GM19025 (cell line): ENCODE measurements around the gene TNIK.
"Not testable (repeated sequence)": the region's sequence is repeated elsewhere in the genome, so short reads cannot be mapped to it uniquely, and the experiment has no call there.

ENCODE experiments used
- ATAC-seq: cut with Tn5 transposase; IDR thresholded peaks from one replicate; pipeline ENCODE4 v1.9.1; 2021; ENCODE audit warnings: mild to moderate bottlenecking, low read depth, moderate library complexity; ENCODE audit not compliant: unreplicated experiment

The TNIK gene

DNA sequence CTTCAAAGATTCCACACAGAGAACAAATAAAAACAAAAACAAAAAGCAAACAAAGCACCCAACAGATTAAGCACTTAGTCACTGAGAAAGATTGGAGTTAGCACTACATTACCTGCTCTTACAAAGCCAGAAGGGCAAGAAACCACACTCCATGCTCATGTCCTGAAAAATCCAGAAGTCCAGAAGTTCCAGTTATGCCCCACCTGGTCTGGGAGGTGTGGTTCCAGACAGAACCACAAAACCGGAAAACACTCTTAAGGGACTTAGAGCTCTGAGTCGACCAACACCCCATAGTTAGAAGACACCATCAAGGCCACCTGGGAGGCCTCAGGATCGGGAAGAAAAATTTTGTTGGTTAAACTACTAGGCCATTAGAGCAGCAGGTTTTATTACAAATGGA is 88.9 kb downstream of the TNIK start:
- no peak for ATAC-seq

GRCh38 chr3:171369156-171369555 is 91.0 kb downstream of the TNIK start:
- no peak for ATAC-seq

GRCh38 chr3:171366738-171367137 is 93.5 kb downstream of the TNIK start:
- ATAC-seq = not testable (repeated sequence)

DNA sequence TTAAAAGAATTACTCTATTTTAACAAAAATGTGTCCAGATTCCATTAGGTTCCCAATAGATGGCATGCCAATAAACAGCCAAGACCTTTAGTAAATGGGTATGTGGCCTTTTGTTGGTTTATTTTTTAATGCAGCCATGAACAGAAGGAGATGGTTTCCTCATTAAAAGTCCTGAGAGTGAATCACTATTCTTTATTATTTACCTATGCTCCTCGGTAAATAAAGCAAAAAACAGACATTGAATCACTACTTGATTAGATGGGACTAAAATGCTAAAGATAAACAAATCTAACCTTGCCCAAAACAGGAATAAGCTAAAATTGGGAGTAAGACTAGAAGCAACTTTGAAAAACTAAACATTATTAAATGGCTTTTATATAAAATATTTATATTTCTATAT is 94.2 kb downstream of the TNIK start:
- ATAC-seq = no peak

- no peak for ATAC-seq
Observed at GRCh38 chr3:171365489-171365888, 94.7 kb downstream of the TNIK start.

DNA sequence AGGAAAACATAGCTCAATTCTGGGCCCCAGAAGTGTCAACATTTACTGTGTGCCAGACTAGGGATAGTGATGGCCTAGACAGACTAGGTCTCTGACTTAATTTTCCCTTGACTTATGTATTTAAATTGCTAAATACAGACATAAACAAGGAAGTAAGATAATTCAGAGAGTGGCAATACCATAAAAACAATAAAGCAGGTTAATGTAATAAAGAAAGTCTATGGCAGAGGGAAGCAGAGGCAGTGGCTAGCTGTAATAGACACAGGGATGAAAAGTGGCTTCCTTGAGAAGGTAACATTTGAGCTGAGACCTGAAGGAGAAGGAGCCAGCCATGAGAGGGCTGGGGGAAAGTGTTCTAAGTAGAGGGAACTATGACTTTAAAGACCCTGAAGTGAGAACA is 95.7 kb downstream of the TNIK start:
- no peak for ATAC-seq

DNA sequence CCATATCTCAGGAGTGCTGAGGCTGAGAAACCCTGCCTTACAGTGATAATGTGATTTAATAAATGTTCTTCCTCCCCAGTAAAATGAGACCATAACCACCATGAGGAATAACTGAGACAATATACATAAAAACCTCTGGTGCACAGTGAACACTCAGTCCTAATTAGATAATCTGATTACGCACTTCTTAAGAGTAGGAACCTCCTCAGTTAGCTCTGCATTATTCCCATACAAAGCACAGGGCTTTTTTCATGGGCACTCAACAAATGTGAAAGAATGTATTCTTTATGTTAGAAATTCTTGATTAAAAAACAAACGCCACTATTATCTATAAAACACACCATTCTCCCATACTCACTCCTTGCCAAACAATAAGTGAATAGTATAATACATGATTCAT is 97.0 kb downstream of the TNIK start:
- no peak for ATAC-seq

GRCh38 chr3:171362575-171362974 is 97.6 kb downstream of the TNIK start:
- no peak for ATAC-seq

DNA sequence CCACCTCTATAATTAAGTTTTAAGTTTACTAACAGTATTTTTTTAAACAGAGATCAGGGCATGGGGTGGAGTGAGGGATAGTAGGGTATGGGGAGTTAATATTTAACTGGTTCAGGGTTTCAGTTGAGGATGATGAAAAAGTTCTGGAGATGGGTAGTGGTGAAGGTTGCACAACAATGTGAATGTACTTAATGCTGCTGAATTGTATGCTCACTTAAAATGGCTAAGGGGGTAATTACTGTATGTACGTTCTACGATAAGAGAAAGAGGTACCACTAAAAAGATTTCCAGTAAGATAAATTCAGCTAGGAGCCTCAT is 101.4 kb downstream of the TNIK start:
- ATAC-seq = no peak

- ATAC-seq = no peak
Observed at GRCh38 chr3:171358181-171358880, 101.9 kb downstream of the TNIK start.

DNA sequence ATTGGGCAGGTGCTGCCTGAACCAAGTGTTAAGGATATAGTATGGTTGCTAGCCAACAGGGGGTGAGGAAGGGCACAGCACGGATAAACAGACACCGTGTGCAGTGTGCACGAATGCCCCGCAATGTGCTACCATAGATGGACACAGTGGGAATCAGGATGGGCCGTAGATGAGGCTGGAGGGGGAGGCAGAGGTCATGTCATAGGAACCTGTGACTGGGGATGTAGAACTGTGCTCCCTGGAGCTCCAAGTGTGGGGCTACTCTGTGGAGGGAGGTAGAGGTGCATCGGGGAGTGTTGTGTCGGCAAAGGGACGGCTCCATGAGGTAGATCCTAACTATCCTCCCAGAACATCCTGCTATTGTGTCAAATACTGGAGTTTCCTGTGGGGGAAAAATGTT is 102.5 kb downstream of the TNIK start:
- ATAC-seq = no peak

GRCh38 chr3:171356251-171356650 is 104.0 kb downstream of the TNIK start:
- ATAC-seq = no peak

GRCh38 chr3:171354706-171355582 is 105.3 kb downstream of the TNIK start:
- no peak for ATAC-seq

GRCh38 chr3:171354049-171354705 is 106.0 kb downstream of the TNIK start:
- ATAC-seq = no peak

DNA sequence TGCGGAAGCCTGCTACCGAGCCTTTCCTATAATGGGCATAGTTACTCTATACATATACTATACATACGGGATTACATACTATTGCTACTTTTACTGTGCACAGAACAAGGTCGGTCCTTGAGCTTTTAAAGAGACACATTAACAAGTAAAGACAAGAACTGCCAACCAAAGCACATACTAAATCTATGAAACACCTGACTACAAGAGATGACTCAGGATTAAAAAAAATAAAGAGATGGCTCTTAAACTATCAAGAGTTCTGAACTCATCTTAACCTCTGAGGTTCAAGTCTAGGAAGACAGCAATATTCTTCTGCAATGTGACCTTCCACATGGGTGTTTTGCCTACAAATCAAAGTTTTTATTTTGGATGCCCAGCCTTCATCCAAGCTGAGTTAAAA is 106.8 kb downstream of the TNIK start:
- ATAC-seq = no peak

GRCh38 chr3:171352387-171352935 is 107.7 kb downstream of the TNIK start:
- no peak for ATAC-seq

- ATAC-seq = no peak
Observed at GRCh38 chr3:171351676-171352075, 108.5 kb downstream of the TNIK start.

GRCh38 chr3:171350364-171350763 is 109.8 kb downstream of the TNIK start:
- no peak for ATAC-seq

DNA sequence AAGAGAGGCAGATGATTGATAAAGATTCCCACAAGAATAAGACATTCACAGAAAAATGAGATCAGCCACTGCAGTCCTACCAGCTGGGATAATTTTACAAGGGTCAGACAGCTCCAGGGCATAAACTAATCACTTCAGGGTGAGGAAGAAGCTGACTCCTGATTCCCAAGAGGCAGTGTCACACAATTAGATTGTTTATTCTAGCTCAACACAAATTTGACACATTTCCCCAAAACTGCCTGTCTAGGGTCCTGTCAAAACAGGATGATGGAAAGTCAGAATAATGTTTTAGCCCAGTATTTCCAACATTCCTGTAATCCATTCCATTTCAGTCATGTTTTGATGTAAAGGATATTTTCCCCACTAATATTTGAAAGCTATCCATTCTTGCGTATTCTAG is 110.8 kb downstream of the TNIK start:
- no peak for ATAC-seq

- peak; percentile 11 for ATAC-seq
Observed at GRCh38 chr3:171348121-171348520, 112.1 kb downstream of the TNIK start.

- peak; percentile 72 for ATAC-seq
Observed at GRCh38 chr3:171347301-171348039, 112.7 kb downstream of the TNIK start.
